Panc1 (cell line): ENCODE measurements around the gene CDC42BPA.

Experiments used
- CTCF ChIP-seq: fragments of 450-650 bp; IDR thresholded peaks from 2 replicates; pipeline ENCODE4 v1.5.1; 2017; ENCODE audit warnings: mild to moderate bottlenecking
- POLR2AphosphoS5 ChIP-seq: IDR thresholded peaks from 2 replicates; pipeline ENCODE4 v1.6.1; 2012; ENCODE audit warnings: mild to moderate bottlenecking, low read depth, low read length, moderate library complexity
- SIN3A ChIP-seq: IDR thresholded peaks from 2 replicates; pipeline ENCODE4 v1.6.1; 2012; ENCODE audit warnings: low read depth, mild to moderate bottlenecking, low read length, moderate library complexity, borderline replicate concordance; ENCODE audit not compliant: insufficient read depth

- TF ChIP-seq CTCF (no peak), POLR2AphosphoS5 (no peak), SIN3A (no peak)
Observed at GRCh38 chr1:227311389-227312001, 6.8 kb downstream of the CDC42BPA start.
